Suppressor macrophage treated with lipopolysaccharide for 4 hours (primary cell): ENCODE results near the gene MUC6.

Source experiments
- DNase-seq: peaks from one replicate; pipeline ENCODE4 v3.0.0-alpha.2; 2020

The MUC6 gene

GRCh38 chr11:1034001-1034400 lies 2.5 kb downstream of the MUC6 start:
- DNase-seq: no peak

- DNase-seq: no peak
These were observed 3.3 kb downstream of the MUC6 start for GRCh38 chr11:1033016-1033798.

GRCh38 chr11:1032310-1032891 lies 4.1 kb downstream of the MUC6 start:
- no peak for DNase-seq

- DNase-seq: no peak
These were observed 5.2 kb downstream of the MUC6 start for GRCh38 chr11:1031121-1031899.

GRCh38 chr11:1030556-1030955 lies 6.0 kb downstream of the MUC6 start:
- no peak for DNase-seq

GRCh38 chr11:1030086-1030485 lies 6.4 kb downstream of the MUC6 start:
- DNase-seq: no peak

GRCh38 chr11:1029654-1030053 lies 6.9 kb downstream of the MUC6 start:
- no peak for DNase-seq

- no peak for DNase-seq
These were observed 7.5 kb downstream of the MUC6 start for GRCh38 chr11:1029051-1029450.

GRCh38 chr11:1028616-1029015 lies 7.9 kb downstream of the MUC6 start:
- DNase-seq: no peak

- DNase-seq: no peak
These were observed 8.3 kb downstream of the MUC6 start for GRCh38 chr11:1028291-1028540.

GRCh38 chr11:1027483-1028290 lies 8.8 kb downstream of the MUC6 start:
- DNase-seq: no peak

GRCh38 chr11:1026641-1027482 lies 9.7 kb downstream of the MUC6 start:
- no peak for DNase-seq

GRCh38 chr11:1026163-1026450 lies 10.4 kb downstream of the MUC6 start:
- no peak for DNase-seq

GRCh38 chr11:1025410-1026162 lies 10.9 kb downstream of the MUC6 start:
- no peak for DNase-seq

- no peak for DNase-seq
These were observed 11.7 kb downstream of the MUC6 start for GRCh38 chr11:1024597-1025409.

GRCh38 chr11:1023811-1024596 lies 12.5 kb downstream of the MUC6 start:
- no peak for DNase-seq

GRCh38 chr11:1022908-1023810 lies 13.4 kb downstream of the MUC6 start:
- no peak for DNase-seq

GRCh38 chr11:1022411-1022810 lies 14.1 kb downstream of the MUC6 start:
- no peak for DNase-seq
